ENCODE measurements around the gene DTNB.

DNA sequence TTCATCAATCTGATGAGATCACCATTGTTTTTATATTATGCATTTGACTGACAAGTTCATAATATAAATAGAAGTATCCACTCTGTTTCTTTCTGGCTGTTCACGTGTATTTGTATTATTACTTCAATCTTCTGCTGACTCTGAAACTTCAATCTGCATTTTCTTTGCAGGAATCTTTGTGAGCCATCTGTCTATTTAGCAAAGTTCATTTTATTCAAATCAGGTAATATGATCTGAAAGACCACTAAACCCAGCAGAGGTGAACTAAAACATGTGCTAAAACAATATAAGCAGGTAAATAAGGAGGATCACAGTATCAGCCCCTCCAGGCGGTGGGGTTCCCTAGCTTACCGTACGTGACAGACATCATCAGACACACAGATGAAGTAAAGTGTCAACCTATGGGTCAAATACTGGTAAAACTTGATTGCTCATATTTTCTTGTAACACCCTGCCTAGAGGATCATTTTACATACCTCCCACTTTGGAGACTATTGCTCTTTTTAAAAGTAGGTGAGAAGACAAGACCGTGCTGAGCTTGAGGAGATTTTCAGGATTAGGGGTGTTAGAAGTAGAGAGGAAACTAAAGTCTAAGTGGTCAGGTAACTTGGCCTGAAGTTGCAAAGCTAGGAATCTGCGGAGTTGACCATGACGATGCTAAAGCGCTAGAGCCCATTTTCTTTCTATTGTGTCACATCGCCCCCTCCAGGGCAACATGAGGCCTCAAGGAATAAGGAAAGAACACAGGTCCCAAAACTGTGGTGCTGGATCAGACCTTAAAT lies 9.0 kb downstream of the DTNB start:
- TF ChIP-seq POLR2A (IDR thresholded peaks at IDR 0.05) = no peak
- TF ChIP-seq, protein P1, sequence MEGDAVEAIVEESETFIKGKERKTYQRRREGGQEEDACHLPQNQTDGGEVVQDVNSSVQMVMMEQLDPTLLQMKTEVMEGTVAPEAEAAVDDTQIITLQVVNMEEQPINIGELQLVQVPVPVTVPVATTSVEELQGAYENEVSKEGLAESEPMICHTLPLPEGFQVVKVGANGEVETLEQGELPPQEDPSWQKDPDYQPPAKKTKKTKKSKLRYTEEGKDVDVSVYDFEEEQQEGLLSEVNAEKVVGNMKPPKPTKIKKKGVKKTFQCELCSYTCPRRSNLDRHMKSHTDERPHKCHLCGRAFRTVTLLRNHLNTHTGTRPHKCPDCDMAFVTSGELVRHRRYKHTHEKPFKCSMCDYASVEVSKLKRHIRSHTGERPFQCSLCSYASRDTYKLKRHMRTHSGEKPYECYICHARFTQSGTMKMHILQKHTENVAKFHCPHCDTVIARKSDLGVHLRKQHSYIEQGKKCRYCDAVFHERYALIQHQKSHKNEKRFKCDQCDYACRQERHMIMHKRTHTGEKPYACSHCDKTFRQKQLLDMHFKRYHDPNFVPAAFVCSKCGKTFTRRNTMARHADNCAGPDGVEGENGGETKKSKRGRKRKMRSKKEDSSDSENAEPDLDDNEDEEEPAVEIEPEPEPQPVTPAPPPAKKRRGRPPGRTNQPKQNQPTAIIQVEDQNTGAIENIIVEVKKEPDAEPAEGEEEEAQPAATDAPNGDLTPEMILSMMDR (IDR thresholded peaks at IDR 0.05) = peak in 4 of 6 experiments; percentile 37 to 67 (median 60)

Measured in Peyer's patch (tissue), 4 donors.